Measurements from ENCODE around the gene BCAN. TPM values are rescaled to one million over a fixed set of nuclear protein-coding genes. Genes with fewer than 3 reads are reported as not detected.
A peak's percentile ranks its signal among the peaks of the same experiment; 100 is the strongest.

Gene BCAN
- total RNA-seq, 1 donor from 2014 or later, result 0.11 TPM

GRCh38 chr1:156693848-156694689 lies 52.2 kb downstream of the BCAN start:
- DNase-seq (ENCODE audit: low read depth), result no peak

DNA sequence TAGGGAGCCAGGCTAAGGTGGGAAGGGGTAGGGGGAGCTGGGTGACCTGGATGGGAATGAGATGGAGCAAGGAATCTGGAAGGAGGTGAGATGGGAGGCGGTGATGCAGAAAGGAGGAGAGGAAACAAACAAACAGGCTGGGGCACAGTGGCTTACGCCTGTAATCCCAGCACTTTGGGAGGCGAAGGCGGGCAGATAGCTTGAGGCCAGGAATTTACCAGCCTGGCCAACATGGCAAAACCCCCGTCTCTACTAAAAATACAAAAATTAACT lies 52.7 kb downstream of the BCAN start:
- no peak for DNase-seq (ENCODE audit: low read depth)

DNA sequence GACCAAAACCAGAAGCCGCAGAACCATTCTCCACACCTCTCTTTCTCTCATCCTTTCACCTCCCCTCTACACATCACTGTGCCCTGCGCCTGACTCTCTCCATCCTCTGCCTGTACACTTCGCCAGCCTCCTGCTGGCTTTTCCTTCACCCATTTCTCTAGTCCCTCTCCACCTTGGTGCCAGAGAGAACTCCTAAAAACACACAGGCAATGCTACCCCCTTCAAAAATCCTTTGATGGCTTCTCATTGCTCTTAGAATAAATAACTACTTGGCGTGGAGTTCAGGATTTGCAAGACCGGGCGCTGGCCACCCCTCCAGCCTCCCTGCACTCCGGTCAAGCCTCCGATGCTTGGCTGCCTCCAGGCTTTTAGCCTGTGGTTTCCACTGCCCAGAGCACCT lies 54.8 kb downstream of the BCAN start:
- DNase-seq (ENCODE audit: low read depth), result no peak

- DNase-seq (ENCODE audit: low read depth), result no peak
Observed at GRCh38 chr1:156697481-156697880, 55.6 kb downstream of the BCAN start.

DNA sequence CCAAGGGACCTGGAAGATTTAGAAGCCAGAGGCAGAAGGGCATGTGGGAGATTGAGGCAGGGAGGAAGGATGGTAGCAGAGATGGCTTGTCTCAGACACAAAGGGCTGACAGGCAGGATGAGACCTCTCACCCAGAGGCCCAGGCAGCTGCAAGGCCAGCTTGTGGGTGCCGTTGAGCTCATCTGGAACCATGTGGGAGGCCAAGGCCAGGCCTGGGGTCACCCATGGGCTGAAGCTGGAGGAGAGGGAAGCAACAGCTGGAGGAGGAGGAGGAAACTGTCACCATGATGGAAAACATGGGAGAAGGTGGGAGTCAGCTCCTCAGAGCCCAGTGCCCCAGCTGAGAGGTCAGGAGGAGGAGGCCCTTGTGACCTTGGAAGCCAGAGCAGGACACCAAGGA lies 57.1 kb downstream of the BCAN start:
- DNase-seq (ENCODE audit: low read depth), result no peak

DNA sequence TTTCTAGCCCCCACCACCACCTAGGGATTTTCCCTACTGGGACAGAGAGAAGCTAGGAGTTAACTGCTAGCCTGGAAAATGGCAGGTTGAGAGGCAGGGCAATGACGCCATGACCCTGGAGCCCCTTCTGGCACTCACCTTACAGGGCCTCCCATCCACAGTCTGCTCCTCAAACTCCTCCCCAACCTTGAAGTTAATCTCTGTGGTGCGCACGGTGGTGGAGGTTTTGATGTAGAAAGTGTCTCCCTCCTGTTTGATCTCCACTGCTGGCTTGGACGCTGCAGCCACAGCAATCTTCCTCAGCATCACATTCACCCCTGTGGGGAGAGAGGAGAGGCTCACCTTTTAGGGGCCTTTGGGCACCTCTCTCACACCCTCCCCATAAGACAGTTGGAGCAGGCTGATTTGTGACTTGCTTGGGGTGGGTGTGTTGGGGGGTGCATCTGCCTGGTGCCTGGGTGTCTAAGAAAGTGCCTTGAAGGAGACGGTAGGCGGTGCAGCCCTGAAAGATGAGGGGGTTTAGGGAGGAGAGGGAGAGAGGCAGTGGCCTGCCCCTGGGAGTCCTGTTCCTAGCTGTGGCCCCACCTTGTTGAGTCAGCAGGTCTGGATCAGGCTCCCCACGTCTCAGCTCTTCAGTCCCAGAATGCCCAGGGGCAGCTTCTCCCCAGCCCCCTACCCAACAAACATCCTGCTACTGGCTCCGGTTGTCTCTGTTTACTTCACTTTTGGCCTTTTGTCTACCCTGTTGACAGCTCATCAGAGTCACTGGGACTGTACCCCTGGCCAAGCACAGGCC lies 59.0 kb downstream of the BCAN start:
- no peak for DNase-seq (ENCODE audit: low read depth)

- DNase-seq (ENCODE audit: low read depth), result no peak
Observed at GRCh38 chr1:156703336-156703735, 61.4 kb downstream of the BCAN start.

DNA sequence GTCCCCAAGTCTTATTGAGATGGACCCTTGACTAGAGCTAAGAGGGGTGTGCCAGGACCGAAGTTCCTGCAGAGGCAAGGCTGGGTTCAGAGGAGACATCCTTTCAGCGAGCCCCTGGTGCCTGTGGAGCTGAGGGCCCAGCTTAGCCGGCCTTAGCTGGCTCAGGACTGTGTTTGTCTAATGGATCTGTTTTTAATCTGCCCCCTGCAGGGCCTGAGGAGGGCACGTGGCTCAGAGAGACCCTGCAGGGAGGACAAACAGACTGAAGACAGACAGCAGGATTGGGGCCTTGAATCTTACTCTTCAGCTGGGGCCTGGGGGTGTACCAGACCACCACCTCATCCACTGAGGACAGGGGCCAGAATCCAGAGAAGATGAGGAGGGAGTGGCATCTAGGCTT lies 61.8 kb downstream of the BCAN start:
- DNase-seq (ENCODE audit: low read depth), result no peak

GRCh38 chr1:156704166-156704711 lies 62.3 kb downstream of the BCAN start:
- no peak for DNase-seq (ENCODE audit: low read depth)

DNA sequence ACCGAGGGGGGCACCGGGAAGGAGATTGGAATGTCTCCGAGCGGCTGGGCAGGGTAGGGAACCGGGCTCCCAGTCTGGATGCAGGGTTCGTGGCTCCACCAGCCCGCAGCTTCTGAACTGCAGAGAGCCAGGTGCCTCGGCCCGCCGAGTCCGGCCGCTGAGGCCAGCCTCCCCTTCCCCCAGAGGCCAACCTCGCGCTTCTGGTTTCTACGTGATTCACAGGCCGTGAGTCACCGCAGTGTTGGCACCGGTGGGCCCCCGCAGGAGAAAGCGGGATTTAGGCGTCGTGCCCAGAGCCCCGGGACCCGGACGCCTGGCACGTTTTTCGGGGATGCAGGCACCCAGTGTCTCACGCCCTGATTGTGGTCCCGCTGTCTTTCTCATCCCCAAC lies 63.0 kb downstream of the BCAN start:
- DNase-seq (ENCODE audit: low read depth), result peak; percentile 76

DNA sequence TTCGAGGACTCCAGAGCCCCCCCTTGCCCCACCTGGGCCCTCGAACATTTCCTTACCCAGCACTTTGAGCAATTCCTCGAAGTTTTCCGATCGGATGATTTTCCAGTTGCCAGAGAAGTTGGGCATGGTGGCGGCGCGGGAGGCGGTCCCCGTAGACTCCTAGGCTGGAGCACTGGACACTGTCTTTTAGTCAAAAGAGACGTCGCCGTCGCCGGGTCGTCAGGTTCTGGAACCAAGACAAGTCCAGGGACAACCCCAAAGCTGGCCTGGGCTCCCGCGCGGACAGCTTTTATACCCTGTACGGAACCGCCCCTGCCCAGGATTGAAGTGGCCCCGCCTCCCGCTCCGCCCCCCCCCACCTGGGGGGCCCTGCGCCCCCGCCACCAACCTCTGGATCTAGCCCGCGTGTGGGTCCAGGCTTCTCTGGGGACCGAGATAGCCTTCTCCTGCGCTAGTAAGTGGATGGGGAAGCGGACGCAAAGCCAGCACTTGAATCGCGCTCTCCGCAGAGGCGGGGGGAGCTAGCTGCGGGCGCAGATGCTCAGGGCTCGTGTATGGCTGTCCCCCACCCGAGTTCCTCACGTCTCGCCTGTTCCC lies 63.5 kb downstream of the BCAN start, which contains the start of gene CRABP2:
TSS of gene CRABP2 (minus strand) at position 263 of the 597 bp plus-strand sequence. CDS start at position 126, 137 bp downstream.
- DNase-seq (ENCODE audit: low read depth), result peak; percentile 28

GRCh38 chr1:156705918-156706656 lies 64.2 kb downstream of the BCAN start:
- DNase-seq (ENCODE audit: low read depth), result peak; percentile 55

GRCh38 chr1:156706657-156707416 lies 64.9 kb downstream of the BCAN start:
- no peak for DNase-seq (ENCODE audit: low read depth)

DNA sequence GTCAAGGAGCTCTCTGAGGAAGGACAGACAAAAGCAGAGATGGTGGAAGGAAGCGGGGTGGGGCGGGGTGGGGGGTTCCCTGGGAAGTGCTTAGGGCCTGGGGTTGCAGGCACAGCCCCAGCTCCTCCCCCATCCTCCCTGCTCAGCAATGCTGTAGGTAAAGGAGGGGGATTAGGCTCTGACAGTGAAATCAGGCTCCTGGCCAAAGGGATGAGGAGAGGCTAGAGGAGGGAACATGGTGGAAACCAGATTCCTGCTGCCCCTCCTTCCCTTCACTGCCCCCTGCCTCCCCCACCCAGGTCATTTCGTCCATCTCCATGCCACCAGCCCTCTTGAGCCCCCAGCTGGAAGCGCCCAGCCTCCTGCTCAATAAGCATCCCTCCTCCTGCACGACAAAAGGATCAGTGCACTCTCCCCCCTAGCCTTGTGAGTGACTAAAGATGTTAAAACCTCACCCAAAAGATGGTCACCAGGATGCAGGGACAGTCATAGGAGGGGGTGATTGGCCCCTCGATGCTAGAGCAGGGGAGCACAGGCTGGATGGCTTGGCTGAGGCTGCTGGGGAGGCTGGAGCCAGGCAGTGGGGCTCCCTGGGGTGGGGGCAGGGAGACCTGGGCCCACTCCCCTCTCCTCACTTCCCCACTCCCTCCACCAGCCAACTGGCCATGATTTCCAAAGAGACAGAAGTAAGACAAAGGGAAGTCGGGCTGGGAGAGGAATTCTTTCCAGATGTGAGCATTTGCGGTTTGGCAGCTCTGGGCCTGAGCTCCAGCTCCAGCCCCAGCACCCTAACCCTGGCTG lies 65.7 kb downstream of the BCAN start:
- no peak for DNase-seq (ENCODE audit: low read depth)

- no peak for DNase-seq (ENCODE audit: low read depth)
Observed at GRCh38 chr1:156708218-156708661, 66.3 kb downstream of the BCAN start.

GRCh38 chr1:156709031-156709430 lies 67.1 kb downstream of the BCAN start:
- DNase-seq (ENCODE audit: low read depth), result no peak

Data from myocyte (in vitro differentiated cells).